K562 (cell line): ENCODE measurements around the gene TUBB6.

ENCODE experiments used
- CTCF ChIP-seq, 3 experiments: IDR thresholded peaks in 2 of 3; conservative IDR thresholded peaks in 1 of 3; 2 replicates each; pipeline ENCODE4 v1.5.1; 2011 to 2012; ENCODE audit warnings: low read length in 3 of 3, mild to moderate bottlenecking in 3 of 3, control low read depth in 2 of 3, improper control_type of control experiment in 1 of 3, inconsistent platforms in 1 of 3, low read depth in 1 of 3, mixed read lengths in 1 of 3, moderate library complexity in 1 of 3; ENCODE audit not compliant: insufficient read depth in 2 of 3
- MAX ChIP-seq: sonication (generic); formaldehyde crosslinking; IDR thresholded peaks from 2 replicates; pipeline ENCODE4 v1.9.0; 2022; ENCODE audit warnings: mild to moderate bottlenecking, missing genetic modification reagents

- TF ChIP-seq CTCF (IDR thresholded peaks at IDR 0.05 in 2 of 3, conservative IDR thresholded peaks at IDR 0.05 in 1 of 3; ENCODE audit: insufficient read depth in 2 of 3, low read depth in 1 of 3, low read length in 3 of 3) = no peak
- no peak for TF ChIP-seq MAX
Observed at GRCh38 chr18:12299862-12300261, 8.2 kb upstream of the TUBB6 start.
